SK-N-SH (cell line): ENCODE results near the gene MAP6. TPM values are rescaled to one million over a fixed set of nuclear protein-coding genes. Genes with fewer than 3 reads are reported as not detected.

Experiments used
- CTCF ChIA-PET: fragments of 300-600, 350-600 bp; formaldehyde crosslinking; extraction: SDS; loops from one replicate; lab custom pipeline; 2021; lab: Yijun Ruan, JAX
- POLR2A ChIA-PET: fragments of 350-600 bp; sonication (Branson Sonifier 250); formaldehyde crosslinking; extraction: SDS; loops from one replicate; lab custom pipeline; 2020; ENCODE audit warnings: antibody characterized with exemption, inconsistent platforms; lab: Yijun Ruan, JAX
- DNase-seq: peaks from one replicate; pipeline ENCODE4 v3.0.0; 2012
- H2AFZ ChIP-seq: fragments of 200-600 bp; sonication (generic); 2 replicates; pipeline ENCODE4 v1.8.1; 2016; ENCODE audit warnings: antibody characterized with exemption, mild to moderate bottlenecking, low read depth
- H3F3A ChIP-seq: fragments of 200-600 bp; sonication (generic); replicated peaks from 2 replicates; pipeline ENCODE3; 2016; ENCODE audit warnings: antibody characterized with exemption, mild to moderate bottlenecking; ENCODE audit not compliant: insufficient read depth
- H3K27ac ChIP-seq, 2 experiments: fragments of 200-500 bp in 1 of 2; fragments of 200-600 bp in 1 of 2; sonication (Bioruptor generic) in 1 of 2; sonication (generic), shearing (Covaris generic) in 1 of 2; 2 replicates each; pipeline versions ENCODE4 v1.5.1 to v1.6.1; 2014 to 2016; ENCODE audit warnings: low read depth in 2 of 2, inconsistent platforms in 1 of 2, low read length in 1 of 2, mild to moderate bottlenecking in 1 of 2, mixed read lengths in 1 of 2
- H3K27me3 ChIP-seq: fragments of 200-600 bp; sonication (generic), shearing (Covaris generic); 2 replicates; pipeline ENCODE4 v1.6.1; 2016; ENCODE audit warnings: mixed run types; ENCODE audit not compliant: insufficient read depth
- H3K36me3 ChIP-seq, 2 experiments: fragments of 200-500 bp in 1 of 2; fragments of 200-600 bp in 1 of 2; sonication (Bioruptor generic) in 1 of 2; sonication (generic) in 1 of 2; replicated peaks in 1 of 2; 2 replicates each; pipeline versions ENCODE3 to v1.5.1; 2014 to 2016; ENCODE audit warnings: low read length in 1 of 2, mild to moderate bottlenecking in 1 of 2; ENCODE audit not compliant: insufficient read depth in 2 of 2, control insufficient read depth in 1 of 2
- H3K4me1 ChIP-seq, 2 experiments: fragments of 200-500 bp in 1 of 2; fragments of 200-600 bp in 1 of 2; sonication (Bioruptor generic) in 1 of 2; sonication (generic), shearing (Covaris generic) in 1 of 2; 2 replicates each; pipeline versions ENCODE4 v1.5.1 to v1.6.1; 2014 to 2016; ENCODE audit warnings: low read depth in 1 of 2, low read length in 1 of 2, mixed run types in 1 of 2; ENCODE audit not compliant: insufficient read depth in 2 of 2, control insufficient read depth in 1 of 2
- H3K4me2 ChIP-seq: fragments of 200-600 bp; sonication (generic), shearing (Covaris generic); 2 replicates; pipeline ENCODE4 v1.6.1; 2017; ENCODE audit warnings: mixed run types
- H3K4me3 ChIP-seq, 2 experiments: fragments of 200-500 bp in 1 of 2; fragments of 200-600 bp in 1 of 2; sonication (Bioruptor generic) in 1 of 2; sonication (generic), shearing (Covaris generic) in 1 of 2; 2 replicates each; pipeline versions ENCODE4 v1.5.1 to v1.8.1; 2014 to 2016; ENCODE audit warnings: low read depth in 2 of 2, inconsistent platforms in 1 of 2, low read length in 1 of 2, mild to moderate bottlenecking in 1 of 2, mixed read lengths in 1 of 2, moderate library complexity in 1 of 2
- H3K79me2 ChIP-seq: fragments of 200-600 bp; sonication (generic); 2 replicates; pipeline ENCODE4 v1.8.1; 2017; ENCODE audit warnings: mild to moderate bottlenecking; ENCODE audit not compliant: insufficient read depth
- H3K9ac ChIP-seq: fragments of 200-600 bp; sonication (generic); 2 replicates; pipeline ENCODE4 v1.6.1; 2017; ENCODE audit warnings: mixed run types
- H3K9me2 ChIP-seq: fragments of 200-600 bp; sonication (generic); 2 replicates; pipeline ENCODE4 v1.6.1; 2017; ENCODE audit warnings: mixed run types
- H3K9me3 ChIP-seq: fragments of 200-600 bp; sonication (generic); 2 replicates; pipeline ENCODE4 v1.6.1; 2017; ENCODE audit warnings: mixed run types, mild to moderate bottlenecking, moderate library complexity
- H4K20me1 ChIP-seq: fragments of 200-600 bp; sonication (generic); 2 replicates; pipeline ENCODE4 v1.6.1; 2017; ENCODE audit warnings: mild to moderate bottlenecking, mixed run types; ENCODE audit not compliant: insufficient read depth
- ELF1 ChIP-seq: IDR thresholded peaks from 2 replicates; pipeline ENCODE4 v1.4.0; 2012
- EP300 ChIP-seq, 2 experiments: IDR thresholded peaks; 2 replicates each; pipeline versions ENCODE4 v1.4.0 to v1.6.1; 2012; ENCODE audit warnings: borderline replicate concordance in 1 of 2, low read depth in 1 of 2, low read length in 1 of 2
- EZH2phosphoT487 ChIP-seq: fragments of 200-600 bp; sonication (generic); IDR thresholded peaks from 2 replicates; pipeline ENCODE4 v1.6.1; 2017; ENCODE audit warnings: low read depth, mixed run types, mild to moderate bottlenecking, antibody characterized with exemption, moderate library complexity, borderline replicate concordance
- FOSL2 ChIP-seq: IDR thresholded peaks from 2 replicates; pipeline ENCODE4 v1.4.0; 2012; ENCODE audit warnings: low read depth, mild to moderate bottlenecking, moderate library complexity, borderline replicate concordance
- FOXM1 ChIP-seq: IDR thresholded peaks from 2 replicates; pipeline ENCODE4 v1.4.0; 2012; ENCODE audit warnings: low read depth, mild to moderate bottlenecking
- GATA2 ChIP-seq: sonication (generic); formaldehyde crosslinking; IDR thresholded peaks from 2 replicates; pipeline ENCODE4 v1.5.0; 2020; ENCODE audit warnings: mild to moderate bottlenecking, missing genetic modification reagents
- JUND ChIP-seq: IDR thresholded peaks from 2 replicates; pipeline ENCODE4 v1.4.0; 2012
- MAX ChIP-seq: IDR thresholded peaks from 2 replicates; pipeline ENCODE4 v1.4.0; 2012; ENCODE audit warnings: low read depth
- MEF2A ChIP-seq: IDR thresholded peaks from 2 replicates; pipeline ENCODE4 v1.4.0; 2012; ENCODE audit warnings: low read depth, borderline replicate concordance
- NFIC ChIP-seq: IDR thresholded peaks from 2 replicates; pipeline ENCODE4 v1.4.0; 2012; ENCODE audit warnings: borderline replicate concordance
- NRF1 ChIP-seq: IDR thresholded peaks from 2 replicates; pipeline ENCODE4 v1.6.1; 2012; ENCODE audit warnings: low read depth, mild to moderate bottlenecking, low read length
- POLR2AphosphoS5 ChIP-seq: IDR thresholded peaks from 2 replicates; pipeline ENCODE4 v1.6.1; 2012; ENCODE audit warnings: low read depth, low read length
- RCOR1 ChIP-seq: fragments of 150-350 bp; IDR thresholded peaks from 2 replicates; pipeline ENCODE4 v1.6.1; 2017; ENCODE audit warnings: antibody characterized with exemption, low read length
- RFX5 ChIP-seq: IDR thresholded peaks from 2 replicates; pipeline ENCODE4 v1.6.1; 2012; ENCODE audit warnings: mild to moderate bottlenecking, improper control_type of control experiment, low read length
- RXRA ChIP-seq: IDR thresholded peaks from 2 replicates; pipeline ENCODE4 v1.4.0; 2012; ENCODE audit warnings: low read depth, mild to moderate bottlenecking, borderline replicate concordance
- SIN3A ChIP-seq: IDR thresholded peaks from 2 replicates; pipeline ENCODE4 v1.6.1; 2012; ENCODE audit warnings: low read depth, mild to moderate bottlenecking, low read length, moderate library complexity, borderline replicate concordance
- TAF1 ChIP-seq: IDR thresholded peaks from 2 replicates; pipeline ENCODE4 v1.6.1; 2012; ENCODE audit warnings: low read depth, mild to moderate bottlenecking, low read length, moderate library complexity, borderline replicate concordance
- TCF12 ChIP-seq: IDR thresholded peaks from 2 replicates; pipeline ENCODE4 v1.4.0; 2012
- TEAD4 ChIP-seq: IDR thresholded peaks from 2 replicates; pipeline ENCODE4 v1.4.0; 2012; ENCODE audit warnings: mild to moderate bottlenecking, borderline replicate concordance; ENCODE audit not compliant: insufficient read depth
- ZBTB33 ChIP-seq: IDR thresholded peaks from 2 replicates; pipeline ENCODE4 v1.4.0; 2012; ENCODE audit warnings: low read depth, borderline replicate concordance
- WGBS: methylation state at CpG from one replicate; pipeline ENCODE4 v1.1.6; 2017; ENCODE audit warnings: low lambda C conversion rate; 5-methylcytosine and 5-hydroxymethylcytosine counted together
- polyA plus RNA-seq, 3 experiments: library from polyadenylated mRNA; depleted of rRNA; stranded (reverse); fragments of >200 nt; gene quantifications; 2 replicates each; pipeline ENCODE4 v1.2.3, GENCODE V29; 2012
- TF ChIP-seq, protein P1 (sequence below): IDR thresholded peaks from 2 replicates; pipeline ENCODE4; 2012
- TF ChIP-seq, protein P2 (sequence below): IDR thresholded peaks from 2 replicates; pipeline ENCODE4 v1.4.0; 2012; ENCODE audit warnings: low read depth, borderline replicate concordance

Gene MAP6
- polyA plus RNA-seq, 1 of the 3 experiments (the other 2 are of a cell fraction): 11.1 TPM

DNA sequence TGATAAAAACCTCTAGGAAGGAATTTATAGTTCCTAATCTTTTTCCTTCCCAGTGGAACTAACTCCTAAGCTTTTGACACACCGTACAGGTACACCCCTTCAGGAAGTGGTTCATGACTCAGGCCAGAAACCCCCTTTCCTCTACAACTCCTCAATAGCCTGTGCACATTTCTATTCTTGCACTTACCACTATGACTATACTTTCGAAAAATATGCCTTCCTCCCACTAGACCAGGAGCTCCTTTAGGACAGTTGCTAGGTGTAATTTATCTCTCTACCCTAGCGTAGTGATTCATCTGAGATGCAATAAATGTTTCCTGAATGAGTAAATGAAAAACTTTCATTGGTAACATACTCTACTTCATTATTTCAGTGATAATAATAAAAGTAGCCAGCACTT lies 14.5 kb downstream of the MAP6 start:
- POLR2A ChIA-PET: no interaction called here
- Histone ChIP-seq H3K9me2 (no peaks in the 10 kb centered on the region), H2AFZ (no peak overlapping the region), H3K79me2 (no peaks in the 10 kb centered on the region), H4K20me1 (no peaks in the 10 kb centered on the region), H3K9ac (no peak overlapping the region), H3K36me3 (no peaks in the 10 kb centered on the region), H3K4me3 (no peak overlapping the region), H3K27ac (peak overlapping the region; percentile 37 to 84; a peak in 3 of 4 replicates), H3K9me3 (no peaks in the 10 kb centered on the region), H3F3A (peaks cover 11% of the 10 kb centered on the region), H3K27me3 (no peaks in the 10 kb centered on the region), H3K4me1 (peaks cover 15 to 28% of the 10 kb centered on the region in 2 experiments), H3K4me2 (peak overlapping the region; percentile 15)
- TF ChIP-seq MEF2A: peak; percentile 54; the same call in 1 of the 2 replicates
- peak; percentile 33; the same call in 1 of the 2 replicates for TF ChIP-seq POLR2AphosphoS5
- TF ChIP-seq ZBTB33: no peak
- TF ChIP-seq FOSL2: peak; percentile 93
- no peak for TF ChIP-seq TAF1
- TF ChIP-seq TEAD4: peak; percentile 54; the same call in 1 of the 2 replicates
- TF ChIP-seq, protein P1, sequence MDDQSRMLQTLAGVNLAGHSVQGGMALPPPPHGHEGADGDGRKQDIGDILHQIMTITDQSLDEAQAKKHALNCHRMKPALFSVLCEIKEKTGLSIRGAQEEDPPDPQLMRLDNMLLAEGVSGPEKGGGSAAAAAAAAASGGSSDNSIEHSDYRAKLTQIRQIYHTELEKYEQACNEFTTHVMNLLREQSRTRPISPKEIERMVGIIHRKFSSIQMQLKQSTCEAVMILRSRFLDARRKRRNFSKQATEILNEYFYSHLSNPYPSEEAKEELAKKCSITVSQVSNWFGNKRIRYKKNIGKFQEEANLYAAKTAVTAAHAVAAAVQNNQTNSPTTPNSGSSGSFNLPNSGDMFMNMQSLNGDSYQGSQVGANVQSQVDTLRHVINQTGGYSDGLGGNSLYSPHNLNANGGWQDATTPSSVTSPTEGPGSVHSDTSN: peak; percentile 80
- TF ChIP-seq, protein P2, sequence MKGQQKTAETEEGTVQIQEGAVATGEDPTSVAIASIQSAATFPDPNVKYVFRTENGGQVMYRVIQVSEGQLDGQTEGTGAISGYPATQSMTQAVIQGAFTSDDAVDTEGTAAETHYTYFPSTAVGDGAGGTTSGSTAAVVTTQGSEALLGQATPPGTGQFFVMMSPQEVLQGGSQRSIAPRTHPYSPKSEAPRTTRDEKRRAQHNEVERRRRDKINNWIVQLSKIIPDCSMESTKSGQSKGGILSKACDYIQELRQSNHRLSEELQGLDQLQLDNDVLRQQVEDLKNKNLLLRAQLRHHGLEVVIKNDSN: no peak
- peak; percentile 77 for TF ChIP-seq TCF12
- TF ChIP-seq NFIC: 0 out of 2 replicates have a peak, but pooled peaks have one; percentile 12
- no peak for TF ChIP-seq FOXM1
- peak; percentile 31; the same call in 1 of the 2 replicates for TF ChIP-seq MAX
- TF ChIP-seq EP300 (IDR thresholded peaks at IDR 0.05; ENCODE audit: borderline replicate concordance in 1 of 2, low read depth in 1 of 2, low read length in 1 of 2): peak in 1 of 2 experiments; percentile 51; a peak in 1 of 4 replicates
- TF ChIP-seq JUND: peak; percentile 81
- 6% methylated on average over 3 of the region's 3 CpGs for WGBS
- DNase-seq: no peak
- CTCF ChIA-PET: no interaction called here

DNA sequence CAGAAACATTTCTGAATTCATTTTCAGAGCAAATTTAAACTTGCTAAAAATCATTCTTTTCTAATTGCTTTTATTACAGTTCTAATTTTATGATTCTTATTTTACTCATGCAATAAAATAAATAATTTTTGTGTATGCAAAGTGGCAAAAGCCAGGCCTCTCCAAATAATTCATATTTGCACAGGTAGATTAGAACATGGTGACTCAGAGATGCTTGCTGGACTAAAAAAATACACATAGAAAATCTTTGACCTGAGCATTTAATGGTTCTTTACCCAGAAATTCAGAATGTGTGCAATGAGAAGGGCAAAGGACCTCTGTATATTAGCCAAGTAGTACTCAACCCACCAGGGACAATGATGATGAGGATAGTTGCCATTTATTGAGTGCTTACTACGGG lies 15.3 kb downstream of the MAP6 start:
- Histone ChIP-seq H3K4me3 (no peak overlapping the region), H3K9me2 (no peaks in the 10 kb centered on the region), H3K79me2 (no peaks in the 10 kb centered on the region), H3K9ac (no peak overlapping the region), H3K4me1 (peaks cover 15 to 28% of the 10 kb centered on the region in 2 experiments), H3K4me2 (peak overlapping the region; percentile 15; the same call in 1 of the 2 replicates), H3F3A (peaks cover 15% of the 10 kb centered on the region), H3K27ac (peak overlapping the region in 1 of 2 experiments; percentile 84; a peak in 1 of 4 replicates), H3K36me3 (no peaks in the 10 kb centered on the region), H2AFZ (no peak overlapping the region), H3K9me3 (no peaks in the 10 kb centered on the region), H3K27me3 (no peaks in the 10 kb centered on the region), H4K20me1 (no peaks in the 10 kb centered on the region)
- ChIA-PET CTCF (no interaction called here), POLR2A (no interaction called here)
- no peak for DNase-seq
- 100% methylated on average over 1 of the region's 1 CpG for WGBS
- TF ChIP-seq NRF1 (no peak), SIN3A (no peak), RCOR1 (no peak), MAX (no peak), GATA2 (CRISPR knock-in tag) (no peak), EZH2phosphoT487 (no peak), FOSL2 (no peak), TCF12 (no peak), RXRA (no peak), MEF2A (no peak), RFX5 (no peak), TAF1 (no peak), ELF1 (no peak), TEAD4 (no peak)
- TF ChIP-seq, protein P1: no peak
